ENCODE data around the gene VPS13C. TPM values are rescaled to one million over a fixed set of nuclear protein-coding genes. Genes with fewer than 3 reads are reported as not detected.
"Not testable (repeated sequence)": the region's sequence is repeated elsewhere in the genome, so short reads cannot be mapped to it uniquely, and the experiment has no call there.

VPS13C gene
- total RNA-seq, 1 experiment from 2014 or later: 11.6 TPM

DNA sequence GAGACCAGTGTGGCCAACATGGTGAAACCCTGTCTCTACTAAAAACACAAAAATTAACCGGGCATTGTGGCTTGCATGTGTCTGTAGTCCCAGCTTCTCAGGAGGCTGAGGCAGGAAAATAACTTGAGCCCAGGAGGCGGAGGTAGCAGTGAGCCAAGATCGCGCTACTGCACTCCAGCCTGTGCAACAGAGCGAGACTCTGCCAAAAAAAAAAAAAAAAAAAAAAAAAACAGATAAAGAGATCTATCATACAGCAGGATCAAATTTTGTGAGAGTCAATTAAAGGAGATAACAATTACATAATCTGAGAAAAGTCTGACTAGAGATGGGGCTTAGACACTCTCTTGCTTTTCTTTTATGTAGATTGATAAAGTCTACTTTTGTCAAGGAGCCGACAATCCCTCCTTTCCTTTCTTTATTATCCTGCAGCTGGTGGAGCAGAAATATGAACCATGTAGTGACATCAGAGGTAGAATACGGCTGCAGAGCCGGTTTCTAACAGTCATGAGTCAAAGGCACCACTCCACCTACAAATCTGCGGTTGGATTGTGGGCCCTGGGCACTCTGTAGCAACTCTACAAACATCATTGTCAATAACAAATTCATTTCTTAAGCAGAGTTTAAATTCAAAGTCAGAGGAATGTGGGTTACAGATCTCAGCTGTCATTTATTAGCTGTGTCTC, 15.5 kb upstream of the VPS13C start:
- DNase-seq (ENCODE audit: low read depth): peak; percentile 66

DNA sequence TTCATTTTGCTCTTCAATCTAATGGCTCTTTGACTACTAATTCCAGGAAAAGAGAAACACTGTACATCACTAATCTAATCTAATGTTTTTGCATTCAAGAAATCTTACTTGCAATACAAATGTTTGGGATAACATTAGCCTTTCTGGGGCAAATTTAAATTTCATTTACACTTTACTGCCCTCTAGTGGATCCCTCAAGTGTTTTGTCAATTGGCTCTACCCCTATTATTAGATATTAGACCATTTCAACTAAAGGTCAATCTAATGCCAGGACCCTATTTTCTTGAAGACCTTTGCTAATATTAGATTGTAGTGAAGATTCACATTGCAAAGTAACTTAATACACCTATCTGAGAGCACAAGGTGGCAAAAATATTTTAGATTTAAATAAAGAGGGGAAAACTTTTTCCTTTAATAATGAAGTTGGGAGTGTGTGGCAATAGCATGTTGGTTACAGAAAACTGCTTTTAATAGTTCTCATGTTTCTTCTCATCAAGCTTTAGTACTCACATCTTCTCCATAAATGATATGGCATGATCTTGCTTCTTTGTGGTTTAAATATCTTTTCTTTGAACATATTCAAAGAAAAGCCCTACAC, 11.6 kb upstream of the VPS13C start:
- DNase-seq (ENCODE audit: low read depth): peak; percentile 6

DNA sequence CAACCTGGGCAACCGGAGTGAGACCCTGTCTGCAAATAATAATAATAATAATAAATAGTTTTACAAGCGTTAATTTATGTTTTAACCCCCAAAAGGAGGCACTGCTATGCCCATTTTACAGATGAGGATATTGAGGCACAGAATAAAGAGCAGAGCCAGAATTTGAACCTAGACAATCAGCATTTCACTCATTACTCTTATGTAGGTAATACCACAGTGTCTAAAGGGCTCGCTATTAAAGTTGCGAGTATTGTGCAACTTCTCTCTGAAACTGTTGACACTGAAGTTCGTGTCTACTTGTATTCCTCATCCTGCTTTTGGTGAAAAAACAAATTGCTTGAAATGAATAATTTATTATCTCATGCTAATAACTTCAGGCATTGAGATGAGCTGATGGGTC, 9.3 kb upstream of the VPS13C start:
- no peak for DNase-seq (ENCODE audit: low read depth)

DNA sequence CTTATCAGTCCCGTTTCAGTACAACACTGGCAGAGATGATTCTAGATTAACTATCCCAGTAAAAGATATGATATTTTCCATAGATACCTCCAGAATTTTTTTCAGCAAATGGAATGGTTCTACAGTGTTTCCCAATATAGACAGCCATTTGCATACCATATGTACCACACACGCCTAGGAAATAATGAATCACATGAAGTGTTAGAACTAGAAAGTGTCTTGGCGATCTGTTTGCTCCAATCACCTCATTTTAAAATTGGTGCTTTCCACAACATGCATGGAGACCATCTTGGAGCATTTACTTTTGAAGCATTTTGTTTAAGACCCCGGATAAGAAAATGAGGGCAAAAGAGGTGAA, 8.5 kb upstream of the VPS13C start:
- no peak for DNase-seq (ENCODE audit: low read depth)

DNA sequence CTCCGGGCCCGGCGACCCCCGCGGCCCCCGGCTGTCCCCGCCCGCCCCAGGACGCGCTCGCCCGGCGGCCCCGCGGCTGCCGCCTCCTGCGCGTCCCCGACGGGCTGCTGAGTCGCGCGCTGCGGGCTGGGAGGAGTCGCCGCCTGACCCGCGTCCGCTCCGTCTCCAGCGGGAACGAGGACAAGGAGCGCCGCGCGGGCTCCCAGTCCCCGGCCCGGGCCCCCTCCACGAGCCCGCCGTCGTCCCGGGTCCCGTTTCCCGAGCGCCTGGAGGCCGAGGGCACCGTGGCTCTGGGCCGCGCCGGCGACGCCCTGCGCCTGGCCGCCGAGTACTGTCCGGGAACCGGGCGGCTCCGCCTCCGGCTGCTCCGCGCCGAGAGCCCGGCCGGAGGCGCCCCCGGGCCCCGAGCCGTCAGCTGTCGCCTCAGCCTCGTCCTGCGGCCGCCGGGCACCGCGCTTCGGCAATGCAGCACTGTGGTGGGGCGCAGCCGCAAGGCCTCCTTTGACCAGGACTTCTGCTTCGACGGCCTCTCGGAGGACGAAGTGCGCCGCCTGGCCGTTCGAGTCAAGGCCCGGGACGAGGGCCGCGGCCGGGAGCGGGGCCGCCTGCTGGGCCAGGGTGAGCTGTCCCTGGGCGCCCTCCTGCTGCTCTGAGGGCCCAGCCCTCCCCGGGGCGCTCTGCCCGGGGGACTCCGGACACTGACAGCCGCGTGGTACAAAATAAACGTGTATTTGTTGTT, 8.0 kb upstream of the VPS13C start:
- peak; percentile 66 for DNase-seq (ENCODE audit: low read depth)

DNA sequence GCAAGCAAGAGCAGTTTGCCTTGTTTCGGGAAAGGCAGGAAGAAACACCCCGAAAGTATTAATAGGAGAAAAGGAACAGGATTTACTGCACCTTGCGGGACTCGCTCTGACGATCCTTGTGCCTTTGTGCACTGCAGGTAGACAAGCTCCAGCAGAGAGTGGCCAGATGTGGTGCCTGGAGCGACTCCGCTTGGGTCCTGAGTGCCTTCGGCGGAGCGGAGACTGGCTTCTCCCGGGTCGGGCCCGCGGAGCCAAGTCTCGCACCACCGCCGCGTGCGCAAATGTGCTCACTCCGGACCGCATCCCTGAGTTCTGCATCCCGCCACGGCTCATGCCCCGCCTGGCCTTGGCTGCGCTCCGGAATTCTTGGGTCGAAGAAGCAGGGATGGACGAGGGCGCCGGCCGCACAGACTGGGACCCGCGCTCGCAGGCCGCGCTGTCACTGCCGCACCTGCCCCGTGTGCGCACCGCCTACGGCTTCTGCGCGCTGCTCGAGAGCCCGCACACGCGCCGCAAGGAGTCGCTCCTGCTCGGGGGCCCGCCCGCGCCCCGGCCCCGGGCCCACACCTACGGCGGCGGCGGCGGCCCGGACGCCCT, 7.3 kb upstream of the VPS13C start:
- DNase-seq (ENCODE audit: low read depth): peak; percentile 37

DNA sequence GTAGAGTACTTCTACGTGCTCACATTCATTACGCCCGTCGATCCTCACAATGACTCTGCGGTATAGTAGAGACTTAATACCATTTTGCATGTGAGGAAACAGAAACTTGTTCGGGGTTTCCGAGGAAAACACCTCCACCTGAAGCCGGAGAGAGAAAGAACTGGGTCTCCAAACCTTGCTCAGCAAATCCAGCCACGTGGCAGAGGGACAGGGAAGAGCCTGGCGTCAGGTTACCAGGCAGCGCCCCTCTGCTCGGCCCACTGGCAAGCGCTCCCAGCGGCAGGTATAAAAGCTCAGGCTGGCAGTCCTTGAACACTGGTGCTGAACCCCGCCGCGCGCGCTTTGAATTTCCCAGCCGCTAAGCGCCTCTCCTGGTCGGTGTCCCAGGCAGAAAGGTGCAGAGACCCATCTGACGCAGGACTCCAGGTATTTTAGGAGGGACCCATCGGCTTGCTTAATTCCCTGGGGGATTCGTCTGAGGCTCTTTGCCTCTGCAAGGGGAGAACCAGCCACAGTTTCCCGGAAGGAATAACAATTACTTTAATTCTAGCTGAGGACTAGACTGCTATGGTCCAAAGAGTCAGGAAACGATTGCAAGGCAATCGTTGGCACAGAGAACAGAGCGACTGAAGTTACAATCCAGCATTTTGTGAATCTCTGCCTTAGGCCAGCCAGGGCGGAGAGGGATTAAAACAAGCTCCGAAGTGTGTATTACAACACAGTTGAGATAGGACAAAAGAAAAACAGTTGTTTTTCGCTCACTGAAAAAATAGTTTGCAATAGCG, 6.6 kb upstream of the VPS13C start, which contains the start of gene C2CD4A:
Gene C2CD4A, plus strand, starts transcription at position 315 of the 785 bp plus-strand sequence. CDS start 637 bp downstream, outside the sequence.
- peak; percentile 60 for DNase-seq (ENCODE audit: low read depth)

DNA sequence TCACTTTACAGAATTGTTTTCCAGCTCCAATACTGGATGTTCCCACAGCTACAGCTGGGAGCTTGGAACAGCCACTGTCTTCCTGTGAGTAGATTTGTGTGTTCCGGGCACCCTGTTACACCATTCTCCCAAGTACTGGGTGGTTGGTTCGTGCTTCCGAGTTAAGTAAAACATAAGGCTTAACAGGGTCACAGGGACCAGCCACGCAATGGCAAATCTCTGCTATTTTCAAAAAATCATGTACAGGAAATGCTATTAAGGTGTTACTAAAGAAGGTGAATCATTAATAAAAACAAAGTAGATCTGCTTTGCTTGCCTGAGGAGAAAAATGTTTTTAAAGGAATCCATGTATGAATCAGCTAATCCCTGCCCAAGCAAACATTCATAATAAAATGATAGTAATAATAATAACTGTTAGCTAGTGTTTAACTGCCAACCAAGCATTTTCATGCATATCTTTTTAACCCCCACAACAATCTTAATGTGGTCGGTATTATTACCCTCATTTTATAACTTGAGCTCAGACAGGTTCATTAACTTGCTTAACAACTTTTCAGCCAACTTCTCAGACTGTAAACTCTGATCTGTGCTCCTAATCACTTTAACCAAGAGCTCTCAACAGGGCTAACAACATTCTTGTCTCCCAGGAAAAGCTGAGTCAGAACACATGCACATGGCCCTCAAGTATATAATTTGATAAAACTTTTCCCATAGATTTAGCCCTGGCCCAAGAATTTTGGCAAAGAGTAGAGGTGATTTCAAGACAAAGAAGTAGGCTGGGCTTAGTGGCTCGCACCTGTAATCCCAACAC, 3.8 kb upstream of the VPS13C start:
- DNase-seq (ENCODE audit: low read depth): peak; percentile 19

DNA sequence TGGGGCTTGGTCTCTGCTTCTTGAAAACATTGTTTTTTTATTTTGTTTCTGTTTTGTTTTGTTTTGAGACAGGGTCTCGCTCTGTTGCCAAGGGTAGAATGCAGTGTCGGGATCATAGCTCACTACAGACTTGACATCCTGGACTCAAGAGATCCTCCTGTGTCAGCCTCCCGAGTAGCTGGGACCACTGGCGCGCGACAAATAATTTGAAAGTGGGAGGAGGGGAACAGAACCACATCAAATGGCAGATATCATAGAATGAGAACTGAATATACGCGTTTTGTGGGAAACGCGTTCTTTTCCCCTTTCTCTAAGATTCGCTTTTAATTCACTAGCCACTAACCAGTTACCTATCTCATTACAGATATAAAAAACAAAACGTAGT, 641 bp upstream of the VPS13C start:
- DNase-seq (ENCODE audit: low read depth): no peak

DNA sequence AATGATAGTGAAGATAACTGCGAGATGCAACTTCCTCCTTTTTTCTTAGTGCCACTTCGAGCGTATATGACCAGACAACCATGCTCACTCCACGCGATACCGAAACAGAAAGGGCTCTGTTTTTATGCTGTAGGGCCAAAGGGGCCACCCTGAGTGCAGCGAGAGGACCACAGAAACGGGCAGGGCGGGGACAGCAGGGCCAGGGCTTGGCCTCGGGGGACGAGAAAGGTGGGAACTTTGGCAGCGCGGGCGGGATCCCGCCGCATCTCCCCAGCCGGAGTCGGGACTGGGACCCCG, 483 bp downstream of the VPS13C start:
- peak; percentile 63 for DNase-seq (ENCODE audit: low read depth)

DNA sequence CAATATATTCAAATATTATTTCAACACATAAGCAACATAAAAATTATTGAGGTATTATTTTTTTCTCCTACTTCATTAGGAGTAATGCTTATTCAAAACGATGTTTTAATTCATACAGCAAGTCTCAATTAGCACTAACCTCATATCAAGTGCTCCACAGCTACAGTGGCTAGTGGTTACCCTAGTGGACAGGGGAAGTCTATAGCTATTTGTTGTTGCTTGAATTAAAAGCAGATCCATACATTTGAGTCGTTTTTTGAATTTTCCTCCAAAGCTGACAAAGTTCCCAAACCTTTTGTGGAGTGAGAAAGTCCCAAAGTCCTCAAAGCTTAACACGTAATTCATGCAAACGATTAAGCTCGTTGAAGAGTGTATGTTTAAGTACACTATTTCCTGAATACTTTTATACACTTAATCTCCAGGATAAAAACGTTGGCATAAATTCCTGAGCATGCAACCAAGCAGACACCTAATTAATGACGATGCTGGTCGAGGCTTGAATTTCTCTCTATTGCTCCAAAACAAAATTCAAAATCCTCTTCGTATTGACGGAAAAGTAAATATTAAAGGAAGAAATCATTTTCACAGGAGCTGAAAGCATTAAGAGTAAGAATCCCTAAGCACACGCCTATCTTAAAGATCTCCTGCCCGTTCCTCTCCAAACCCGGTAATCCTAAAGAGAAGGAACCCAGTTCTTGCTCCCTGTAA, 985 bp downstream of the VPS13C start:
- no peak for DNase-seq (ENCODE audit: low read depth)

DNA sequence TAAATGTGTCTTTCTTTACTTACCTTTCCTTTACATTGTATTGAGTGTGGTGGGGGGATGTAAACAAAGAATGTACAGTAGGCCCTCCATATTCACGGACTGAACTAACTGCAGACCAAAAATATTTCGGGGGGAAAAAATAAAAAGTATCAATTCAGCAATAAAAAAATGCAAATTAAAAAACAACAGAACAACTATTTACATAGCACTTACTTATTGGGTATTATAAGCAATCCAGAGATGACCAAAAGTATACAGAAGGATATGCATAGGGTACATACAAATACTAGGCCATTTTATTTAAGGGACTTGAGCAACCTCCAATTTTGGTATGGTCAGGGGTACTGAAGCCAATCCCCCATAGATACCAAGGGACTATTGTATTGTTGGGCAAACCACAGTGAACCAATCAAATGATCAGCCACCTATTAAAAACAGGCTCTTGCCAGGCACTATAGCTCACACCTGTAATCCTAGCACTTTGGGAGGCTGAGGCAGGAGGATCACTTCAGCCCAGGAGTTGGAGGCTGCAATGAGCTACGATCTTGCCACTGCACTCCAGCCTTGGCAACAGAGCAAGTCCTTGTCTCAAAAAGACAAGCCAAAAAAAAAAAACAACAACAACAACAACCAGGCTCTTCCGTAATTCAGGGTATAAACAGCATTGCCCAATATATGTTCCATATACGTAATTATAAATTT, 1.8 kb downstream of the VPS13C start:
- DNase-seq (ENCODE audit: low read depth): no peak

DNA sequence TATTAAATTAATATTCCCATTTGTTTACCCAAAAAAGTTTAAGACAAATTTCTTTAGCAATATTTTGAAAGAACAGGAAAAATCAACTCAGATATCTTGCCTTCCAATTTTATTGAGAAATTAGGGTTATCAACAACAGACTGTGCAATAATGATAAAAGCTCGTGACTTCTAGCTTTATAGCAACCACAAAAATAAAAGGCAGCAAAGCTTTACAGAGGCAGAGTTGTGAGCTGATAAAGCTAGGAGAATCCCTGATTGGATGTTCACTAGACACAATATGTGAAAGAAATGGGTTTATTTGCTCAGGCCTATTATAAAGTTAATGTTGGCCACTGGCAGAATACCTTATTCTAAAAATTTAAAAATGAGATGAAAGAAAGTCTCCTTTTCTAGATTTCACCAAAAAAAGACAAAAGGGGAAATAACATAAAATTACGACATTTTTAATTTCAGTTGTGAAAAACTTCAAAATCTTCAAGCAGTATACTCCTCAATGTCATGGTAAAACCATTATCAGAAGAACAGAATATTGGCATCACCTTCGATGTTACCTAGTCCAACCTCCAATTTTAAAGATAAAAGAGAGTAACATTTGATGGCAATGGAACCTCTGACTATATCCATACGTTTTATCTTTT, 2.8 kb downstream of the VPS13C start:
- no peak for DNase-seq (ENCODE audit: low read depth)

DNA sequence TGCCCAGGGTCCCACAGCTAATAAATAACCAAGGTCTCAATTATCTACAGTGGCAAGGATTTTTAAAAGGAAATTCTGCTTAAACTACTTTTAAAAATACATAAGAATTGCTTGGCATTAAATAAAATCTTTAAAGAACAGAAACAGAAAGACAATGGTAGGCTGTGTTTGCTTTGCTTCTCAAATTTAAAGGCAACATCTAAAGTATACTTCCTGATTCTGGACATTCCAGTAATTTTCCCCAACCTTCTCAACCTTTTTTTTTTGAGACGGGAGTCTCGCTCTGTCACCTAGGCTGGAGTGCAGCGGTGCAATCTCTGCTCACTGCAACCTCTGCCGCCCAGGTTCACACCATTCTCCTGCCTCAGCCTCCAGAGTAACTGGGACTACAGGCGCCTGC, 5.3 kb downstream of the VPS13C start:
- DNase-seq (ENCODE audit: low read depth): no peak

DNA sequence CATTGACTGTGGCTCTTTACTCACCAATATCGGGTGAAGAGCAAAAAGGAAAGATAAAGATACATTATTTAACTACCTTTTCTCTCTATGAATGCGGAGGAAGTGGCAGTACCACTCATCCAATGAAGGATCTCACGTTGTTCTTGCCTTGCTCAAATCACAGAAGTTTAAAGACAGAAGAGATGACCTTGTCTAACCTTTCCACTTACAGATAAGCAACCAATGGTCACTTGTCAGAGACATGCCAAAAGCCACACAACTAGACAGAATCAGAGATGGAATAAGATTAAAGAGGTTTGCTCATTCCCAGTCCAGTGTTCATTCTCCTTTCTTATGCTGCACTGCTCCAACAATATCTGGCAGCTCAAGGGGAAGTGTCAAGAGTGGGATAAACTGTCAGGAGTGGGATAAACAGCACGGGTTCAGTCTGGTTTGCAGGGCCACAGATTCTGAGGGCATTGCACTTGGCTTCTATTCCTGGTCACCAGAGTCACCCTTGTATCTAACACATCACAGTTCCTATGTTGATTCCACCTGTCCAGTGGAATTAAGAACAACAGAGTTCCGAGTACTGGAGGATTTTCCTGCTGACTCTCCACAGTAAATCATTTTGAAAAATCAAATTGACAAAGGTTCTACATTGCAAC, 6.7 kb downstream of the VPS13C start:
- DNase-seq (ENCODE audit: low read depth): no peak

DNA sequence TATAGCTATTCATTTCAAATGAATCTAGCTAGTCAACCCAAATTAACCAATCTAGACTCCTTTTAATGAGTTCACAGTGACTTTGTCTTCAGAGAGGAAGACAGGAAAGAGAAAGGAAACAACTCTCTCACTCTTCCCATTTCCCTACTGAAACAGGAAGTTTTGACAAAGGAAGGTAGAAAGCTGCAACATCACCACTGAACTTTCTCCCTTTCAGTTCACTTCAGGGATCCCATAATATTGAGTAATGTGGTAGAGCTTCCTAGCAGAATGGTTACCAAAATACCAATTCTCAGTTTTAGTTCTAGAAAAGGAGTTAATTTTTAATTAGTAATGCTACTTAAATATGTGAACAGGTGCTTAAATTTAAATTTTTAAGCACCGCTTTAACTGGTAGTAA, 7.5 kb downstream of the VPS13C start:
- DNase-seq (ENCODE audit: low read depth): no peak

DNA sequence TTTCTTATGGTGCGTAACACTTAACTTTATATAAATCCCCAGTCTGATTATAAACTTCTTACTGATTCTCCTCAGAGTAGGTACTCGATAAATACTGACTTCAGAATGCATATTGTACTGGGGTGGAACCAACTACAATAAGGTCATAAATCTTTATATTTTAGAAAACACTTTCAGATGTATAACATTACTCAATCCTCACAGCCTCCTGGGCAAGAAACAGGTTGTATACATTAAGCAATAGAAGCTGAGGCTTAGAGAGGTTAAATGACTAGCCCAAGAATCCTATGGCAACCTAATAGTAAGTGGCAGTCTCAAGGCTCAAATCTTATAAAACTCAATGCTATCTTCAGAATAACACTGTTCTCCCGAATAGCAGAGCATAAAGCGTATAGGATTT, 9.1 kb downstream of the VPS13C start:
- no peak for DNase-seq (ENCODE audit: low read depth)

DNA sequence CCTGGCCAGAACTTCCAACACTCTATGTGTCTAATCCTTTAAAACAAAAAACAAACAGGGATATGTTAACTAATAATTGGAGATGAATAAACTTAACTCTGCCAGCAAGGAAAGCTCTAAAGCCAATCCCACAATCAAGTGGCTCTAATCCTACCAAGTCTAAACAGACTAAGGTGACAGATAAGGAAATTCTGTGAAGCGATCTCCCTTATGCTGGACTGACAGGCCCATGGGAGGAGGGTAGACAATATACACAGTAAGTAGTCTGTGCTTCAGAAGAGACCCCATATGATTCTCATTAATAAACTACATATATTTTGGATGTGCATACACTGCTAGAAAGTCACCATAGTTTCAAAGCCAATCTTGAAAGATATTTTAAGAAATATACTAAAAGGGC, 10.1 kb downstream of the VPS13C start:
- no peak for DNase-seq (ENCODE audit: low read depth)

DNA sequence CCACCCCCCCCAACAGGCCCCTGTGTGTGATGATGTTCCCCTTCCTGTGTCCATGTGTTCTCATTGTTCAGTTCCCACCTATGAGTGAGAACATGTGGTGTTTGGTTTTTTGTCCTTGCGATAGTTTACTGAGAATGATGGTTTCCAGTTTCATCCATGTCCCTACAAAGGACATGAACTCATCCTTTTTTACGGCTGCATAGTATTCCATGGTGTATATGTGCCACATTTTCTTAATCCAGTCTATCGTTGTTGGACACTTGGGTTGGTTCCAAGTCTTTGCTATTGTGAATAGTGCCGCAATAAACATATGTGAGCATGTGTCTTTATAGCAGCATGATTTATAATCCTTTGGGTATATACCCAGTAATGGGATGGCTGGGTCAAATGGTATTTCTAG, 12.0 kb downstream of the VPS13C start:
- DNase-seq (ENCODE audit: low read depth): not testable (repeated sequence)
